Body of pancreas (tissue), 4 donors: ENCODE measurements around the gene ACSF3.

ENCODE experiments used
- CTCF ChIP-seq, 7 experiments: fragments of 450-650 bp in 4 of 7; fragments of 200-600 bp in 3 of 7; sonication (generic) in 3 of 7; IDR thresholded peaks; one replicate each; pipeline ENCODE4 v1.5.1; 2016 to 2019; ENCODE audit warnings: antibody characterized with exemption in 7 of 7
- POLR2A ChIP-seq, 3 donors: fragments of 450-650 bp; IDR thresholded peaks; one replicate each; pipeline ENCODE4 v1.6.1; 2016; ENCODE audit warnings: antibody characterized with exemption in 3 of 3, mild to moderate bottlenecking in 2 of 3

- TF ChIP-seq POLR2A (IDR thresholded peaks at IDR 0.05) (no peak), CTCF (IDR thresholded peaks at IDR 0.05) (no peak)
Observed at GRCh38 chr16:89197033-89197632, 103.5 kb downstream of the ACSF3 start.
